ENCODE measurements around the gene CACNA1B. TPM values are rescaled to one million over a fixed set of nuclear protein-coding genes. Genes with fewer than 3 reads are reported as not detected.

CACNA1B gene
- polyA plus RNA-seq, 2 of the 4 experiments (the other 2 are of a cell fraction): 0.03 to 0.06 TPM

DNA sequence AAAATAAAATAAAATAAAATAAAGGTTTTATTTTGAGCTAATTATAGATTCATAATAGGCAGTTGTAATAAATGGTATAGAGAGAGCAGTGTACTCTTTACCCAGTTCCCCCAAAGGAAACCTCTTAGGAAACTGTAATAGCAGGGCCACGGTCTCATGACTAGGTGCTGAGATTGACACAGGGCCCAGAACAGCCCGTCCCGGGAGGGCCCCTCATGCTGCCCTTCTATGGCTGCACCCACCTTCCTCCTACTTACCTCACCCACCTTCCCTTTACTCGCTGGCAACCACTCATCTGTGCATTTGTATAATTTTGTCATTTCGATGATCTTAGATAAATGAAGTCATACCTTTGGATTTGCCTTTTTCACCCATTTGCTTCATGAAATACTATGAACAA is 16.1 kb downstream of the CACNA1B start:
- no peak for FAIRE-seq
- DNase-seq (ENCODE audit: low read depth in 1 of 2, low spot score in 1 of 2): no peak
- ATAC-seq: no peak
- Histone ChIP-seq H3K9me3 (peaks cover 3% of the 10 kb centered on the region; the same call in 1 of the 3 replicates), H3K4me2 (no peak overlapping the region), H3K4me3 (no peak overlapping the region), H3K27ac (no peak overlapping the region), H3K4me1 (no peaks in the 10 kb centered on the region)
- WGBS (ENCODE audit: missing lambda C conversion rate): 33% methylated on average over 5 of the region's 5 CpGs
- CTCF ChIA-PET: no interaction called here
- POLR2A ChIA-PET: no interaction called here
- TF ChIP-seq, protein P1, sequence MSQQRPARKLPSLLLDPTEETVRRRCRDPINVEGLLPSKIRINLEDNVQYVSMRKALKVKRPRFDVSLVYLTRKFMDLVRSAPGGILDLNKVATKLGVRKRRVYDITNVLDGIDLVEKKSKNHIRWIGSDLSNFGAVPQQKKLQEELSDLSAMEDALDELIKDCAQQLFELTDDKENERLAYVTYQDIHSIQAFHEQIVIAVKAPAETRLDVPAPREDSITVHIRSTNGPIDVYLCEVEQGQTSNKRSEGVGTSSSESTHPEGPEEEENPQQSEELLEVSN (IDR thresholded peaks at IDR 0.05; ENCODE audit: borderline replicate concordance, low read depth): no peak
- TF ChIP-seq CHD2 (IDR thresholded peaks at IDR 0.05; ENCODE audit: low read length, partially characterized antibody): no peak

DNA sequence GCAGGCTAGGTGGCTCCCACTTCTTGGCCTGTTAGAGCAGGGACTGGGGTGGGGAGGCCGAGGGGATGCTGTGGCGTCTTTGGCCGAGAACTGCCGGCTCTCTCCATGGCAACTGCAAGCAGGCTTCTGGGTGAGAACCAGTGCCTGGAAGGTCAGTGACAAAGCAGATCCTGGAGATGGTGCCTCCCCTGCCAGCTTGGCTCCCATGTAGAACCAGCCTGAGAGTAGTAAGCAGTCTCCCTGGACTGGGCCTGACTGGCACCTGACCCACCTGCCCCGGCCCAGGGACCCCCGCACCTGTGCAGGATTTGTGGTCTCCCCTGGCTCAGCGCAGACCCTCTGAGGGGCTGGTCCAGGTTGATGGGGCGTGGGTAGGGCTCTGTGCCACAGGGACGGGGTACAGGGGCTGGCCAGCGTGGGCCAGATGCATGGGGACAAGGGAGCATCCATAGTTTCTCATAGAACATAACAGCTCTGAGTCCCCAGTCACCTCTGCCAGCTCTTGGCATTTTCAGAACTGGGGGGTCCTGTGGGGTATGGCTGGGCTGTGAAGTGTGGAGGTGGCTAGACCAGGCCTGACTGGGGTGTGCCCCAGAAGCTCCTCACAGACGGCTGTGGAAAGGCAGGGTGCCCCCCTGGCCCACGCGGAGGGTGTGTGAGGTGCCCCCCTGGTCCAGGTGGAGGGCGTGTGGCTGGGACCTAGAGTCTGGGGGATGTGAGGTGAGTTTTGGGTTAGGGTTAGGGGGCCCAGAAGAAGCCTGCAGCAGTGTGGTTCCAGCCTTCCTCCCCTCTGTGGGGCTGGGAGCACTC is 22.2 kb downstream of the CACNA1B start:
- CTCF ChIA-PET: no interaction called here
- no peaks in the 10 kb centered on the region for H3K4me1 ChIP-seq
- 29% methylated on average over 13 of the region's 14 CpGs for WGBS (ENCODE audit: missing lambda C conversion rate)
- no peak overlapping the region for H3K27ac ChIP-seq
- no peak for FAIRE-seq
- H3K9me3 ChIP-seq: peaks cover 3% of the 10 kb centered on the region; the same call in 1 of the 3 replicates
- H3K4me3 ChIP-seq: no peak overlapping the region
- peak; percentile 51 to 57; a peak in 5 of 6 replicates for ATAC-seq
- no peak overlapping the region for H3K4me2 ChIP-seq
- TF ChIP-seq CHD4 (IDR thresholded peaks at IDR 0.05; ENCODE audit: borderline replicate concordance) (no peak), CHD2 (IDR thresholded peaks at IDR 0.05; ENCODE audit: low read length, partially characterized antibody) (no peak), CEBPB (IDR thresholded peaks at IDR 0.05) (no peak), HOXA7 (CRISPR knock-in tag; IDR thresholded peaks at IDR 0.05) (no peak), KDM1A (IDR thresholded peaks at IDR 0.05; ENCODE audit: low read depth) (no peak), NFE2L2 (conservative IDR thresholded peaks at IDR 0.05; ENCODE audit: low read length) (no peak), ESRRA (IDR thresholded peaks at IDR 0.05; ENCODE audit: borderline replicate concordance, low read length) (no peak), SMC3 (IDR thresholded peaks at IDR 0.05) (no peak), PHF8 (IDR thresholded peaks at IDR 0.05; ENCODE audit: borderline replicate concordance, low read depth) (no peak), GATA3 (IDR thresholded peaks at IDR 0.05; ENCODE audit: borderline replicate concordance) (no peak), EHF (CRISPR knock-in tag; IDR thresholded peaks at IDR 0.05) (no peak), FOSL2 (IDR thresholded peaks at IDR 0.05) (no peak), FOSL2 (CRISPR knock-in tag; IDR thresholded peaks at IDR 0.05) (no peak), MAFK (IDR thresholded peaks at IDR 0.05; ENCODE audit: partially characterized antibody) (no peak), RFX5 (IDR thresholded peaks at IDR 0.05) (no peak), RNF2 (IDR thresholded peaks at IDR 0.05; ENCODE audit: borderline replicate concordance, low read depth) (no peak), JUN (IDR thresholded peaks at IDR 0.05) (no peak), HOXB13 (CRISPR knock-in tag; IDR thresholded peaks at IDR 0.05; ENCODE audit: low read depth) (no peak), ZNF302 (CRISPR knock-in tag; IDR thresholded peaks at IDR 0.05) (no peak)
- TF ChIP-seq, protein P2, sequence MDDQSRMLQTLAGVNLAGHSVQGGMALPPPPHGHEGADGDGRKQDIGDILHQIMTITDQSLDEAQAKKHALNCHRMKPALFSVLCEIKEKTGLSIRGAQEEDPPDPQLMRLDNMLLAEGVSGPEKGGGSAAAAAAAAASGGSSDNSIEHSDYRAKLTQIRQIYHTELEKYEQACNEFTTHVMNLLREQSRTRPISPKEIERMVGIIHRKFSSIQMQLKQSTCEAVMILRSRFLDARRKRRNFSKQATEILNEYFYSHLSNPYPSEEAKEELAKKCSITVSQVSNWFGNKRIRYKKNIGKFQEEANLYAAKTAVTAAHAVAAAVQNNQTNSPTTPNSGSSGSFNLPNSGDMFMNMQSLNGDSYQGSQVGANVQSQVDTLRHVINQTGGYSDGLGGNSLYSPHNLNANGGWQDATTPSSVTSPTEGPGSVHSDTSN (IDR thresholded peaks at IDR 0.05): no peak
- TF ChIP-seq, protein P3, sequence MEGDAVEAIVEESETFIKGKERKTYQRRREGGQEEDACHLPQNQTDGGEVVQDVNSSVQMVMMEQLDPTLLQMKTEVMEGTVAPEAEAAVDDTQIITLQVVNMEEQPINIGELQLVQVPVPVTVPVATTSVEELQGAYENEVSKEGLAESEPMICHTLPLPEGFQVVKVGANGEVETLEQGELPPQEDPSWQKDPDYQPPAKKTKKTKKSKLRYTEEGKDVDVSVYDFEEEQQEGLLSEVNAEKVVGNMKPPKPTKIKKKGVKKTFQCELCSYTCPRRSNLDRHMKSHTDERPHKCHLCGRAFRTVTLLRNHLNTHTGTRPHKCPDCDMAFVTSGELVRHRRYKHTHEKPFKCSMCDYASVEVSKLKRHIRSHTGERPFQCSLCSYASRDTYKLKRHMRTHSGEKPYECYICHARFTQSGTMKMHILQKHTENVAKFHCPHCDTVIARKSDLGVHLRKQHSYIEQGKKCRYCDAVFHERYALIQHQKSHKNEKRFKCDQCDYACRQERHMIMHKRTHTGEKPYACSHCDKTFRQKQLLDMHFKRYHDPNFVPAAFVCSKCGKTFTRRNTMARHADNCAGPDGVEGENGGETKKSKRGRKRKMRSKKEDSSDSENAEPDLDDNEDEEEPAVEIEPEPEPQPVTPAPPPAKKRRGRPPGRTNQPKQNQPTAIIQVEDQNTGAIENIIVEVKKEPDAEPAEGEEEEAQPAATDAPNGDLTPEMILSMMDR (IDR thresholded peaks at IDR 0.05): no peak
- POLR2A ChIA-PET: no interaction called here
- no peak for DNase-seq (ENCODE audit: low read depth in 1 of 2, low spot score in 1 of 2)
